Measurements from ENCODE around the gene AP5S1. TPM values are rescaled to one million over a fixed set of nuclear protein-coding genes. Genes with fewer than 3 reads are reported as not detected.

The AP5S1 gene
- total and polyA plus RNA-seq, 10 donors = 5.3 to 19.0 (median 13.7) TPM

DNA sequence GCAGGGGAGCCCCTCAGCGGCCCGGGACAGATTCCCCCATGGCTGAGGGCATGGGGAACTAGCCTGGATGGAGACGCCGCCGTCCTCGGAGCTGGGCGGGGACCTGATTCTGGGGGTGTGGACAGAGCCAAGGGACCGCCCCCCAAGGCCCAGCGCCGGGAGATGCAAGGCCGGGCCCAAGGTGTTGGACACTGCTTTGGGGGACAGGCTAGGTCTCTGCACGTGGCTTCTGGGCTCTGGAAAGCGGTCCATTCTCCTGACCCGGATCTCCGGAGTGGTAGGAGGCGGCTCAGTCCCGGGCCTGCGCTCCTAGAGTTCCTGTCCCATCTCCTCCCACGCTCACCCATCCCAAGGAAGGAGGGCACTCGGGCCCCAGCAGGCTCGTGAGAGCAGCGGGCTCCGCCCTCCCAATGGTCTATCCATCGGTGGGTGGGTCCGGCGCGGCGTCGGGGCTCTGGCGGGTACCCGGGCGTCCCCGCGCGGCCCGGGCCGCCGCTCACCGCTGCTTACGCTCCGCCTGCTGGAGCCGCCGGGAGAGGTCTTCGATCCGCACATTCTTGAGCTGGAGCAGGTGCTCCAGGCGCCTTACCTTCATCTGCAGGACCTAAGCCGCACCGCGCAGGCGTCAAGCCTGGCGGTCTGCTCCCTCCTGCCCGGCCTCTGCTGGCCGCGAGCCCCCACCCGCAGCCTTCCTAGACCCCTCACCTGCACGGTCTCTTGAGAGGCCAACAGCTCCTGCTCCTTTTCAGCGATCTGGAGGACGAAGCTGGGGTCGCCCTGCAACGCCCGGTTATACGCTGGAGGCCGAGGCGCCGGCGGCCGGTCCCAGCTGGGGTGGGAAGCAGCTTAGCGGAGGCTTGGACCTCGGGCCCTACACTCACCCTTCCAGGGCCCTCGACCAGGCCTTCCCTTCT, 42.4 kb upstream of the AP5S1 start:
- Histone ChIP-seq H3K36me3 (peaks cover 0 to 6% (median 0%) of the 10 kb centered on the region in 6 donors), H3K27me3 (replicated peaks in 1 of 7) (peaks cover 0 to 20% (median 0%) of the 10 kb centered on the region in 7 donors), H3K4me1 (peaks cover 17 to 55% (median 35%) of the 10 kb centered on the region in 6 donors), H3K9me3 (no peaks in the 10 kb centered on the region), H3K4me3 (peak overlapping the region; percentile 42 to 84 (median 54)), H3K27ac (peak overlapping the region in 5 of 8 donors; percentile 13 to 79 (median 46))
- TF ChIP-seq CTCF (IDR thresholded peaks at IDR 0.05 in 8 of 11, conservative IDR thresholded peaks at IDR 0.05 in 3 of 11) = no peak
- TF ChIP-seq POLR2AphosphoS5 (IDR thresholded peaks at IDR 0.05) = peak; percentile 27 to 65 (median 58)
- TF ChIP-seq POLR2A (IDR thresholded peaks at IDR 0.05) = no peak
- intact Hi-C loops (cut with DNase I; ENCODE audit: low total_unique reads) = no loop called here
- WGBS, 5 donors = 0 to 4% (median 3%) methylated on average over 44 to 70 of the region's 70 CpGs
- DNase-seq = peak; percentile 94

DNA sequence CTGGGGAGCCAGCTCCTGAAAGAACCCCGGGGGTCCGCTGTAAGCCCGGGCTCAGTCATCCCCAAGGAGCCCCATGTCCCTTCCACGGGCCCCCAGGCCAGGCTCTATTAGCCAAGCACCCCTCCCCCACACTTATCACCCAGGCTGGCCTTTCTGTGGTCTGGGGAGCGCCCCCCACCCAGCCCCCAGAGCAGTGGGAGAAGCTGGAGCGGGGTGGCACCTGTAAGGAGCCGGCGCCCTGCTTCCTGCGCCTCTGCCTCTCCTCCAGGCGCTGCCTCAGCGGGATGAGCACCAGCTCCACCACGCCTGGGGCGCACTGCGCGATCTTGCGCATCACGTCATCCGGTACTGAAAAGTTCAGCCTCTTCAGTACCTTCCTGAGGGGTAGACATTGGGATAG, 41.4 kb upstream of the AP5S1 start:
- intact Hi-C loops (cut with DNase I; ENCODE audit: low total_unique reads) = no loop called here
- no peak for TF ChIP-seq POLR2AphosphoS5 (IDR thresholded peaks at IDR 0.05)
- TF ChIP-seq CTCF (IDR thresholded peaks at IDR 0.05 in 8 of 11, conservative IDR thresholded peaks at IDR 0.05 in 3 of 11) = no peak
- TF ChIP-seq POLR2A (IDR thresholded peaks at IDR 0.05) = no peak
- no peaks in the 10 kb centered on the region for H3K9me3 ChIP-seq
- WGBS, 5 donors = 35 to 56% (median 38%) methylated on average over 17 to 18 of the region's 18 CpGs
- peak; percentile 74 for DNase-seq
- peaks cover 0 to 20% (median 0%) of the 10 kb centered on the region in 7 donors for H3K27me3 ChIP-seq (replicated peaks in 1 of 7)
- no peak overlapping the region for H3K4me3 ChIP-seq
- peaks cover 0 to 15% (median 0%) of the 10 kb centered on the region in 6 donors for H3K36me3 ChIP-seq
- H3K27ac ChIP-seq = no peak overlapping the region
- peaks cover 20 to 65% (median 45%) of the 10 kb centered on the region in 6 donors for H3K4me1 ChIP-seq

DNA sequence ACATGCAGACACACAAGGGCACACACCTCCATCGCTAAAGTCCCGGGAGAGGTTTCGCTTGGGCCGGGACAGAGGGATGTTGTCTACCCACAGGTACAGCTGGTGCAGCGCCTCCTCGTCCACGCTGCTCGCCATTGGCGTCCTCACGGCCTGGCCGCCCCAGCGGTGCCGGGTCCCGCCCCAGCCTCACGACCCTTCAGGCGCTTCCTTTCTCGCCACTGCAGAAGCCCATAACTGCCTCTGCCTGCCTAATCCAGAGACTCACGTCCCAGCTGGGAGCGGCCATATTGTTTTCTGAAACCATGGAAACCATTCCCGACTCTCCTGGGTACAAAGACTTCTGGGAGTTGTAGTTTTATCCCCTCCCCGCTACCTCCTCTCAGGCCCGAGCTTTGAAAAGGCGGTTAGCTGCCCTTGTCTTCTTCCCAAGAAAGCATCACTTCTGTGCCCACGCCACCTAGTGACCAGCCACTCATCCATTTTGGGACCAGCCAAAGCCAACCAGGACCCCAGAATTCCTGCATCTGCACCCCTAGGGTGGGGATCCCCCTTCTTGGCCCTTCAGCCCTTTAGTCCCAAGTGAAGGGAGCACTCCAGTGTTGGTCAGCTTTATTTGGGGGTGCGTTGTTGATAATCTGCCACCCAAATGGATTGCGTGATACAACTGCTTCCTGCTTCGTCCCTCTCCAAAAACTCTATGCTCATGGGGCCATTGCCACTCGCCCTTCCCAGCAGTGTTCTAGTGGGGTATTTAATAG, 39.0 kb upstream of the AP5S1 start, which contains the start of gene SPEF1:
Gene SPEF1 (minus strand): TSS at position 296 of the 758 bp plus-strand sequence. CDS start 161 bp downstream, at position 135.
- H3K36me3 ChIP-seq = peaks cover 0 to 24% (median 0%) of the 10 kb centered on the region in 6 donors
- peak; percentile 85 for DNase-seq
- H3K9me3 ChIP-seq = no peaks in the 10 kb centered on the region
- WGBS, 5 donors = 16 to 21% (median 17%) methylated on average over 17 to 28 of the region's 28 CpGs
- H3K27me3 ChIP-seq (replicated peaks in 1 of 7) = peaks cover 0 to 20% (median 0%) of the 10 kb centered on the region in 7 donors
- peak within 1 kb of the TSS in 5 of 8 donors; percentile 20 to 61 (median 32) for H3K4me3 ChIP-seq
- intact Hi-C loops (cut with DNase I; ENCODE audit: low total_unique reads) = no loop called here
- H3K4me1 ChIP-seq = peaks cover 30 to 87% (median 65%) of the 10 kb centered on the region in 6 donors
- TF ChIP-seq CTCF (IDR thresholded peaks at IDR 0.05 in 8 of 11, conservative IDR thresholded peaks at IDR 0.05 in 3 of 11) (peak in 8 of 11 experiments; percentile 36 to 56 (median 42)), POLR2A (IDR thresholded peaks at IDR 0.05) (no peak), POLR2AphosphoS5 (IDR thresholded peaks at IDR 0.05) (peak; percentile 46 to 75 (median 68))
- H3K27ac ChIP-seq = peak within 1 kb of the TSS in 5 of 8 donors; percentile 23 to 56 (median 34)

Data from spleen (tissue), 11 donors.